Stimulated activated CD4-positive, alpha-beta T cell treated with anti-CD3 and anti-CD28 coated beads, Interleukin-4, amount 100 ng/mL, for 48 hours (primary cell): Measurements from ENCODE around the gene CTBP2.
"Not testable (repeated sequence)": the region's sequence is repeated elsewhere in the genome, so short reads cannot be mapped to it uniquely, and the experiment has no call there.

Source experiments
- DNase-seq, 2 donors: peaks; one replicate each; pipeline ENCODE4 v3.0.0-alpha.2; 2020; ENCODE audit warnings: low read depth in 2 of 2

Gene CTBP2

DNA sequence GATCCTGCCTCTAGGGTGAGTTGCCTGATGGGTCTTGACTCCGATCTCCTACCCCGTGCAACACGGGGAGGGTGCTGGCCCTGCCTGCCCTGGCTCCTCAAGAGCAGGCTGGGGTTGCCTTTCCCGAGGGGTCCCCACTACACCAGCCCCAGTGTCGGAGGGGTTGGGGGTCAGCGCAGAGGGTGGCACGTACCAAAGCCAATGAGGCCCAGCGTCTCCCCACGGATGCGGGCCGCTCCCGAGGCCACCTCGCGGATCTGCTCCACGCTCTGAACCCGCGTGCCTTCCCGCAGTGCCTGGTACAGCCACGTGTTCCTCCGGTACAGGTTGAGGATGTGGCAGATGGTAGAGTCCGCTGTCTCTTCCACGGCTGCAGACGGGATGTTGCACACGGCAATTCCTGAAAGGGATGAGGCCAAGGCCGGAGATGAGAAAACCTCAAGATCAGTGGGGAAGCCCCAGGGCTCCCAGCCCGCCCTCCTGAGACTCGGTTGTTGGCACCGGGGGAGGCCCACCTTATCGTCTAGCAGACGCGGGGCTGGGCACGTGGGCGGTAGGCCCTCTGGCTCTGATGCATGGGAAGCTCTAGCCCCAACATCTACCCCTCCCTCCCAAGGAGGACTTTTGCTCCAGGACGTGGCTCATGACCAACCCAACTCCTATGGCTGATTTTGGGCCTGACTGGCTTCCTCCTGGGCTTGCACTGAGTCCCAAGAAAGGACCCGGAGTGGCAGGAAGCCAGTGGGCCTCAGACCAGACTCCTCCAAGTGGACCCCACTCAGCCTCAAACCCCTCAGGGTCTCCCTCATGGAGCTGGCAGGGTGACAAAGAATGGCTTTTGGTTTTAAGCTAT is 162.4 kb downstream of the CTBP2 start:
- no peak for DNase-seq

- DNase-seq = no peak
Observed at GRCh38 chr10:124997306-124997705, 163.1 kb downstream of the CTBP2 start.

GRCh38 chr10:124996854-124997215 is 163.5 kb downstream of the CTBP2 start:
- DNase-seq = no peak

DNA sequence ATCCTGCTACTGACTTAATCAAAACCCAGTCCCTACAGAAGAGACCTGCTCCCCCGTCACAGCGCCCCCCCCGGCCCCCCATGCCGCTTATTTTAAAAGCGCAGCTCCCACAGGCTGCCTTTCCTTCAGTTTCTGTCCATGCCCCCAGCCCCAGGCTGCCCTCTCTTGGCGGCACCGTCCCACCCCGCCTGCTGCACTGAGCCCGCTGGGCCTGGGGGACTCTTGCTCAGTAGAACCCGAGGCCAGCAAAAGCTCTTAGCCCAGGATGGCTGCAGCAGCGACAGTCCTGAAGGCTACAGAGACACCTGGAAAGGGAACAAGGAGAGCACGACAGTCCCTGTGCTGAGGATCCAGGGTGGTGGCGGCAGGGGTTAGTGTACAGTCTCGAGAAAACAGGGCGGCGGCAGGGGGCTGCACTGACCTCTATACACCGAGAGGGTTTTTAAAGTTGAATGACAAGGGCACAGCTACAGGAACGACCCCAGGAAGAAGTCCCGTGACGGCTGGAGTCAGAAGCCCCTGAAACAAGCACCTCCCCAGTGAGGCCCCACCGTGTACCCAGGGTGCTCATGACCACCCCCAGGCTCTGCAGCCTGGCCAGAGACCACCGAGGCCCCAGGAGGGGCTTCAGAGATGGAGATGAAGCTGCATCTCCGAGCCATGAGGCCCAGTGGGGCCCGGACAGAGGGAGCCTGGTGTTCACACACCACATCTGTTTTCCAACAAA is 164.1 kb downstream of the CTBP2 start:
- no peak for DNase-seq

DNA sequence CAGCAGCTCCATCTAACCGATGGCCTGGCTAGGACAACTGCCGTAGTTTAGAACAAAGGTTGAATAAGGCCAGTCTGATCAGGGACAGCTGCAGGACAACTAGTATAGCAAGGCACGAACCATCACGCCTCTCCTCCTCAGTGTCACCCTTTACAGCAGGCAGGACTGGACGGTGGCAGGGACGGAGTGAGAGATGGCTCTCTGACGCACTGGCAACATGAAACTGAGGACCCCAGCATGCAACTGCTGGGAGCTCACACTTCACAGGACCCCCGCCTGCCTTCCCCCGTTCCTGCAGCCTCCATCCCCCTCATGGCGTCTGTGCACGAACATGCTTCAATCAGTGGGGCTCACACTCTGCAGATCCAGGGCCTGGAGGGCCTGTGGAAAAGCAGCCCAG is 164.8 kb downstream of the CTBP2 start:
- DNase-seq = no peak

- DNase-seq = no peak
Observed at GRCh38 chr10:124994573-124995473, 165.5 kb downstream of the CTBP2 start.

GRCh38 chr10:124993736-124994451 is 166.5 kb downstream of the CTBP2 start:
- no peak for DNase-seq

DNA sequence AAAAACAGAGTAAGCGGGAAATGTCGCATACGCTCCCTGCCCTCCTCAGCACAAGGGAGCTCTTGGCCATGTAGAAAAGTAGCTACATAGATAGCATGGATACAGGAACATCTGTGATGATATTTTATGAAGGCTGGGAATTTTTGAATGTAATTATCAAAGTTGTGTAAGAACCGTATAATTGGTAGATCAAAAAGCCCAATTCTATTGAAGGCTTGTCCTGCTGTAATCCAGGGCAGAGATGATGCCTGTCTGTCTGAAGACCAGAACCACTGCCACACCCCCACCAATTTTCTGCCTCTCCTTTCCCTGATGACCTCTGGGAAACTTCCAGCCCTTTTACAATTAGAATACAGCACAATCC is 167.0 kb downstream of the CTBP2 start:
- no peak for DNase-seq

GRCh38 chr10:124992462-124993344 is 167.7 kb downstream of the CTBP2 start:
- peak; percentile 7 to 11 for DNase-seq

- DNase-seq = no peak
Observed at GRCh38 chr10:124991835-124992234, 168.5 kb downstream of the CTBP2 start.

DNA sequence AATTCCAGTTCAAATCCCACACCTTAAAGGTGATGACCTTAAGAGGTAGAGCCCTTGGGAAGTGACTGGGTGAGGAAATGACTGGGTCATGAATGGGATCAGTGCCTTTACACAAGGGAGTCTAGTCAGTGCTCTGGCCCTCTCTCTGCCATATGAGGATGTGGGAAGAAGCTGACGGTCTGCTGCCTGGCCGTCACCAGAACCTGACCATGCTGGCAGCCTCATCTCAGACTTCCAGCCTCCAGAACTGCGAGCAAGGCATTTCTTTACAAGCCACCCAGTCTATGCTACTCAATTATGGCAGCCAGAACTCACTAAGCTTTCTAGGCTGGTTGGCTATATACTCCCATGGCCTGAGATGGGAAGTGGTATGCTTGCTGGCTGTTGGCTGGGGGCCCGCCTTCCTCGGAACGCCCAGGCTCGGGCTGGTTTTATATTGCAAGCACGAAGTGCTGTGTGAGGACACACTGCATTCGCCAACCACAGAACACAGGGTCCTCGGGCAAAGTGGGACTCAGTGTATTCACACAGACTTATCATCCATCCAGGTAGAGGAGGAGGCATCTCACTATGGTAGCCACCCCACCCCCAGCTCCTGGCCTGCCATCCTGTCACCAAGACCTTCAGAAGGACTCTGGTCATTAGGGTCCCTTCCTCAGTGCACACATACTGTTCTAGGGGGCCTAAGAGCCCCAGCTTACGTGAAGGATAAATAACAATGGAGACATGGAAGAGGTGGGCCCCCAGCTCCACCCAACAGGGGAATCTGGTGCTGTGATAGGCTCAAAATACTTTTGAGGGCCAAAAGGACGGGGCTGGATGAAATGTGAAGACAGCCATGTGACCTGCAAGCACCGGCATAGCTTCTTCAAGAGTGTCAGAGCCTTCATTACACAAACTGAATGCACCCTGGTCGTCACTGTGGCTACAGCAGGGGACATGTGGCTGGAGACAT is 169.4 kb downstream of the CTBP2 start:
- no peak for DNase-seq

DNA sequence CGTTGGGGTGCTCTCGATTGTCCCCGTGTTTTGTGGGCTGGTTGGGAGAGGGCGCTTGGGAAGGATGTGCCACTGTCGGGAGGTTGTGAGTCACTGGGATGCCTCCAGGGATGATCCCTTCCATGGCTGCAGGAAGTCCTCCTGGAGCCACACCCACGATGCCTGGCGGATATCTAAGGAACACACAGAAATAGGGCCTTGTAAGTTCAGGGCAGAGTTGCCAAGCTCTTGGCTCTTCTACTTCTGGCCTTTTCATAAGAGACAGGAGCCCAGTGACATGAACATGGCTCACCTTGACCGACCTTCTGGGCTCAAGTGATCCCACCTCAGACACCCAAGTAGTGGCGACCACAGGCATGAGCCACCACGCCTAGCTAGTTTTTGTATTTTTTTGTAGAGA is 170.8 kb downstream of the CTBP2 start:
- no peak for DNase-seq

DNA sequence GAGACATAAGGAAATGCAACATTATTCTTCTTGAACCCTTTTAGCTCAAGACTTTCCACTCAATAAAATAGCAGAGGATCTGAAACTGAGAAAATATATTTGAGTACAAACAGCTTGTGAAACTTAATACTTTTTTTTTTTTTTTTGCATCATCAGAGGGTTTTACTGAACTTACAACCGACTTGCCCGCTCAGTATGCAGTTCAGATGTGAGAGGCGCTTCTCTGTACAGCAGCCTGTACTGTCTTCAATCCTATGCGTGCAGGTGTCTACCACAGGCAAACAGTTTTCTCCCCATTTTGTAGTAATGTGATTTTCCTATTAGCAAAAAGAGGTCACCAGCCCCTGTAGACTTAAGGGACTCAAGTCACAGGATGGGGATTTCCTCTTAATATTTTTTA is 171.6 kb downstream of the CTBP2 start:
- DNase-seq = not testable (repeated sequence)

DNA sequence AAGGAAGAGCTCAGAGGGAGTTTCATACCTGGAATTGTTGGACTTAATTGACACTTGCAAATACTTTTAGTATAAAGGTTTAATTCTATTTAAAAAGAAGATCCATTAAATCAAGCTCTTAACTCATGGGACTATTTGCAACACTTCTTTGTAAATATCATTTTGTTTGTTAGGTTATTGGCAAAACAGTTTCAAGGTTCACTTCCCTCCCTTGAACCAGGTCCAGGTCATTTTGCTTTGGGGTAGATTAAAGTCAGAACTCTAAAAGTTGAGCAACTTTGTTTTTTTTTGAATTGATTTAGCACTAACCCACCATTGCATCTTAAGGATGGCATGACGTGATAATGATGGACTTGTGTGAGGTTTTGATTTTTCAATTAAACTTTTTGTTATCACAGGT is 172.6 kb downstream of the CTBP2 start:
- DNase-seq = no peak

GRCh38 chr10:124985162-124985561 is 175.2 kb downstream of the CTBP2 start:
- DNase-seq = no peak

GRCh38 chr10:124984376-124984775 is 176.0 kb downstream of the CTBP2 start:
- DNase-seq = no peak

- DNase-seq = no peak
Observed at GRCh38 chr10:124983321-124983720, 177.0 kb downstream of the CTBP2 start.

DNA sequence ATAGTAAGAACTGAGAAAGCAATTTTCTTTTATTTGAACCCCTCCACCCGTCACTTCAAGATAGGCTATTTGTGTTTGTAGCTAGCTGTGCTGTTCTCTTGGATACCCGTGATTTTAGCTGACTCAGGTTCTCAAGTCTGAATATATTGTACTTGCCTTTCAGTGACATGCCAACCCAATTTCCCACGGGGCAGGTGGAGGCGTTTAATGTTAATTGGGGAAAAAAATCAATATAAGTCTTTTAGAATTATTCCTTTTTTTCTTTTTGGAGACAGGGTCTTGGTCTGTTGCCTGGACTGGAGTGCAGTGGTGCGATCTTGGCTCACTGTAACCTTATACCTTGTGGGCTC is 182.0 kb downstream of the CTBP2 start:
- DNase-seq = no peak

GRCh38 chr10:124977648-124978375 is 182.6 kb downstream of the CTBP2 start:
- no peak for DNase-seq
